Ishikawa (cell line): Measurements from ENCODE around the gene RCOR3.

Experiments
- CEBPB ChIP-seq: IDR thresholded peaks from 2 replicates; pipeline ENCODE4 v1.6.1; 2012
- CREB1 ChIP-seq: IDR thresholded peaks from 2 replicates; pipeline ENCODE4 v1.6.1; 2012; ENCODE audit warnings: low read depth
- EP300 ChIP-seq: IDR thresholded peaks from 2 replicates; pipeline ENCODE4 v1.6.1; 2012; ENCODE audit warnings: borderline replicate concordance
- FOXM1 ChIP-seq: IDR thresholded peaks from 2 replicates; pipeline ENCODE4 v1.6.1; 2012; ENCODE audit warnings: low read depth, borderline replicate concordance
- REST ChIP-seq: IDR thresholded peaks from 2 replicates; pipeline ENCODE4 v1.6.1; 2012; ENCODE audit warnings: low read depth, mild to moderate bottlenecking
- ZBTB7A ChIP-seq: IDR thresholded peaks from 2 replicates; pipeline ENCODE4 v1.6.1; 2012; ENCODE audit warnings: low read depth

GRCh38 chr1:211279340-211279739 lies 20.2 kb downstream of the RCOR3 start:
- TF ChIP-seq EP300 (no peak), FOXM1 (no peak), CREB1 (no peak), REST (no peak), ZBTB7A (no peak), CEBPB (no peak)
